ENCODE measurements around the gene NFIX. TPM values are rescaled to one million over a fixed set of nuclear protein-coding genes. Genes with fewer than 3 reads are reported as not detected.

The NFIX gene
- total RNA-seq, 1 donor: 114 TPM

DNA sequence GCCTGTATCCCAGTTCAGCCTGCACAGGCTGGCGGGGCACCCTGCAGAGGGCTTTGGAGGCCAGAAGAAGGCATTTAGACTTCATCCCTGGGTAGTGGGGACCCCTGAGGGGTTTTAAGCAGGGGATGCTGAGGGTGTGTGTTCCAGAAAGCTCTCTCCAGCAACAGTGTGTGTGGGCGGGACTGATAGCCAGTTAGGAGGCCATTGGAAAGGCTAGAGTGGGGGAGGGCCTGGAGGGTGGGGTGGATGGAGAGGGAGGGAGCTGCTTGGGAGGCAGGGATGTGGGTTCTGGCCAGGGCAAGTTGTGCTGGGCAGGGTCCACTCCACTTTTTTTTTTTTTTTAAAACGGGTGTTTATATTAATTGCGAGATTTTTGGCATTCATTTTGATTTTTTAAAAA, 79.1 kb downstream of the NFIX start:
- no peak for TF ChIP-seq CTCF (IDR thresholded peaks at IDR 0.05; ENCODE audit: extremely low read depth, low read depth, low read length)
- H3K79me2 ChIP-seq (ENCODE audit: insufficient read depth, low read length): peaks cover 40% of the 10 kb centered on the region
- no peak overlapping the region for H2AFZ ChIP-seq (ENCODE audit: low read length)
- no peak overlapping the region for H3K27ac ChIP-seq (ENCODE audit: low read depth, low read length)
- H4K20me1 ChIP-seq (ENCODE audit: insufficient read depth, low read length): peaks cover 32% of the 10 kb centered on the region
- no peak overlapping the region for H3K4me3 ChIP-seq (ENCODE audit: insufficient read depth, low read length)
- no peak for DNase-seq (ENCODE audit: insufficient read length, low spot score, missing footprints)
- no peaks in the 10 kb centered on the region for H3K4me1 ChIP-seq (ENCODE audit: insufficient read depth, low read length)
- no peaks in the 10 kb centered on the region for H3K9me3 ChIP-seq (ENCODE audit: low read depth, low read length)
- H3K4me2 ChIP-seq (ENCODE audit: insufficient read depth, low read length): no peak overlapping the region
- peaks cover 56% of the 10 kb centered on the region for H3K36me3 ChIP-seq (ENCODE audit: insufficient read depth, low read length)
- H3K27me3 ChIP-seq (ENCODE audit: insufficient read depth, low read length): no peaks in the 10 kb centered on the region

- H3K79me2 ChIP-seq (ENCODE audit: insufficient read depth, low read length): peaks cover 21% of the 10 kb centered on the region
- H3K4me2 ChIP-seq (ENCODE audit: insufficient read depth, low read length): no peak overlapping the region
- H3K9me3 ChIP-seq (ENCODE audit: low read depth, low read length): no peaks in the 10 kb centered on the region
- H3K27ac ChIP-seq (ENCODE audit: low read depth, low read length): no peak overlapping the region
- H3K4me1 ChIP-seq (ENCODE audit: insufficient read depth, low read length): no peaks in the 10 kb centered on the region
- H3K36me3 ChIP-seq (ENCODE audit: insufficient read depth, low read length): peaks cover 65% of the 10 kb centered on the region
- H2AFZ ChIP-seq (ENCODE audit: low read length): no peak overlapping the region
- DNase-seq (ENCODE audit: insufficient read length, low spot score, missing footprints): no peak
- no peak overlapping the region for H3K4me3 ChIP-seq (ENCODE audit: insufficient read depth, low read length)
- no peak for TF ChIP-seq CTCF (IDR thresholded peaks at IDR 0.05; ENCODE audit: extremely low read depth, low read depth, low read length)
- H3K27me3 ChIP-seq (ENCODE audit: insufficient read depth, low read length): no peaks in the 10 kb centered on the region
- peaks cover 23% of the 10 kb centered on the region for H4K20me1 ChIP-seq (ENCODE audit: insufficient read depth, low read length)
Observed at GRCh38 chr19:13076320-13076719, 81.0 kb downstream of the NFIX start.

DNA sequence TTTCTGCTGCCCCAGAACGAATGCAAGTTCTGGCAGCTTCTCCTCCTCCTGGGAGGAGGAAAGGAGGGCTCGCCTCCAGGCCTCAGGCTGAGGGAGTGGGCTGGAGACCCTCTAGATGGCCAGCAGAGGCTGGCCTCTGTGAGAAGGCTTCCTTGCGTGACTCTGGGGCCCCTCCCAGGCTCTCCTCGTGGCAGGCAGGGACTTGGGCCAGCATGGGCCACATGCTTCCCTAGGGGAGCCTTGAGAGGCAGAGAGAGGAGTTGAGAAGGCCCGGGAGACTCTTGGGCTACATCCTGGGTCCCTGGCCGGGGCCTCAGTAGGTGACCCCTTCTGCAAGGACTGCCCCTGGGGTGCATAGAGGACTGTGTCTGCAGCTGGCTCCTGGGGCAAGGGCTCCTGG, 81.5 kb downstream of the NFIX start:
- Histone ChIP-seq H3K36me3 (ENCODE audit: insufficient read depth, low read length) (peaks cover 69% of the 10 kb centered on the region), H3K4me3 (ENCODE audit: insufficient read depth, low read length) (no peak overlapping the region), H3K27me3 (ENCODE audit: insufficient read depth, low read length) (no peaks in the 10 kb centered on the region), H3K4me1 (ENCODE audit: insufficient read depth, low read length) (no peaks in the 10 kb centered on the region), H3K4me2 (ENCODE audit: insufficient read depth, low read length) (no peak overlapping the region), H2AFZ (ENCODE audit: low read length) (no peak overlapping the region), H3K27ac (ENCODE audit: low read depth, low read length) (no peak overlapping the region), H4K20me1 (ENCODE audit: insufficient read depth, low read length) (peaks cover 23% of the 10 kb centered on the region), H3K9me3 (ENCODE audit: low read depth, low read length) (no peaks in the 10 kb centered on the region), H3K79me2 (ENCODE audit: insufficient read depth, low read length) (peaks cover 16% of the 10 kb centered on the region)
- no peak for TF ChIP-seq CTCF (IDR thresholded peaks at IDR 0.05; ENCODE audit: extremely low read depth, low read depth, low read length)
- DNase-seq (ENCODE audit: insufficient read length, low spot score, missing footprints): no peak

DNA sequence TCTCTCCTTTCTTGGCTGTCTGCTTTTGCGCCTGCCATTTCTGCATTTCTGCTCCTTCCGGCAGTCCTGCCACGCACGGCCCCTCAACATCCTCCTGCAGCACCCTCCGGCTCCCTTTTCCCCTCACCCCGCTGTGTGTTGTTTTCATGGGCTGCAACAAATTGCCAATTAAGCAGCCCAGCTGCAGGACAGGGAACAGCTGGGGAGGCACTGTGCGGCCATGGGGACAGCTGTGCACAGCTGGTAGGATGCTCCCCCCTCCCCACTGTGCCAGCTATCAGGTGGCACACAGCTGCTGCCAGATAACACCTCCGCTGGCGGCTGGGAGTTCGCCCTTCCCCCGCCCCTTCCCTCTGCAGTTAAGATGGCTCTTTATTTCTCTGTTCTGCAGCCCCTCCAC, 82.0 kb downstream of the NFIX start:
- H4K20me1 ChIP-seq (ENCODE audit: insufficient read depth, low read length): peaks cover 20% of the 10 kb centered on the region
- TF ChIP-seq CTCF (IDR thresholded peaks at IDR 0.05; ENCODE audit: extremely low read depth, low read depth, low read length): no peak
- peaks cover 12% of the 10 kb centered on the region for H3K79me2 ChIP-seq (ENCODE audit: insufficient read depth, low read length)
- H3K27ac ChIP-seq (ENCODE audit: low read depth, low read length): no peak overlapping the region
- H3K4me3 ChIP-seq (ENCODE audit: insufficient read depth, low read length): no peak overlapping the region
- no peaks in the 10 kb centered on the region for H3K27me3 ChIP-seq (ENCODE audit: insufficient read depth, low read length)
- H3K9me3 ChIP-seq (ENCODE audit: low read depth, low read length): no peaks in the 10 kb centered on the region
- no peaks in the 10 kb centered on the region for H3K4me1 ChIP-seq (ENCODE audit: insufficient read depth, low read length)
- H2AFZ ChIP-seq (ENCODE audit: low read length): no peak overlapping the region
- DNase-seq (ENCODE audit: insufficient read length, low spot score, missing footprints): no peak
- peaks cover 73% of the 10 kb centered on the region for H3K36me3 ChIP-seq (ENCODE audit: insufficient read depth, low read length)
- H3K4me2 ChIP-seq (ENCODE audit: insufficient read depth, low read length): no peak overlapping the region
